ENCODE measurements around the gene AWAT2.

AWAT2 gene

GRCh38 chrX:69996113-69996468 is 53.6 kb downstream of the AWAT2 start:
- no peak for DNase-seq (ENCODE audit: insufficient read length, low spot score)
- no peak for TF ChIP-seq POLR2A (IDR thresholded peaks at IDR 0.05; ENCODE audit: low read depth, low read length)
- FAIRE-seq = no peak

GRCh38 chrX:69995362-69996112 is 54.2 kb downstream of the AWAT2 start:
- TF ChIP-seq POLR2A (IDR thresholded peaks at IDR 0.05; ENCODE audit: low read depth, low read length) = no peak
- FAIRE-seq = no peak
- DNase-seq (ENCODE audit: insufficient read length, low spot score) = no peak

GRCh38 chrX:69993494-69993893 is 56.2 kb downstream of the AWAT2 start:
- no peak for DNase-seq (ENCODE audit: insufficient read length, low spot score)
- TF ChIP-seq POLR2A (IDR thresholded peaks at IDR 0.05; ENCODE audit: low read depth, low read length) = no peak
- FAIRE-seq = no peak

GRCh38 chrX:69991685-69992084 is 58.1 kb downstream of the AWAT2 start:
- DNase-seq (ENCODE audit: insufficient read length, low spot score) (no peak), FAIRE-seq (no peak)
- no peak for TF ChIP-seq POLR2A (IDR thresholded peaks at IDR 0.05; ENCODE audit: low read depth, low read length)

Measured in H54 (cell line).